ENCODE data around the gene SIM2. TPM values are rescaled to one million over a fixed set of nuclear protein-coding genes. Genes with fewer than 3 reads are reported as not detected.

SIM2 gene
- total and polyA plus RNA-seq, 2 of the 13 experiments (the other 11 are each of a cell fraction or from before 2014, with no cell fraction given) = 0.36 to 0.53 TPM

GRCh38 chr21:36661511-36662309 is 37.2 kb upstream of the SIM2 start (continued):
- TF ChIP-seq AHDC1 (CRISPR knock-in tag; IDR thresholded peaks at IDR 0.05; ENCODE audit: borderline replicate concordance) (peak; percentile 60; the same call in 1 of the 2 replicates), ZSCAN30 (CRISPR knock-in tag; IDR thresholded peaks at IDR 0.05) (no peak), ZNF160 (CRISPR knock-in tag; IDR thresholded peaks at IDR 0.05) (no peak), ZNF619 (CRISPR knock-in tag; IDR thresholded peaks at IDR 0.05) (no peak), MEF2D (CRISPR knock-in tag; IDR thresholded peaks at IDR 0.05) (no peak), MTF2 (CRISPR knock-in tag; IDR thresholded peaks at IDR 0.05; ENCODE audit: borderline replicate concordance) (no peak), PRMT3 (CRISPR knock-in tag; IDR thresholded peaks at IDR 0.05; ENCODE audit: borderline replicate concordance, low read depth) (no peak), ZNF12 (CRISPR knock-in tag; IDR thresholded peaks at IDR 0.05) (no peak), KAT7 (CRISPR knock-in tag; IDR thresholded peaks at IDR 0.05; ENCODE audit: borderline replicate concordance) (no peak), POLR2AphosphoS2 (IDR thresholded peaks at IDR 0.05; ENCODE audit: low read depth, low read length) (no peak), KLF15 (CRISPR knock-in tag; IDR thresholded peaks at IDR 0.05; ENCODE audit: borderline replicate concordance) (no peak), TEAD3 (CRISPR knock-in tag; optimal IDR thresholded peaks at IDR 0.05; ENCODE audit: borderline replicate concordance) (peak; percentile 83), ZNF562 (CRISPR knock-in tag; IDR thresholded peaks at IDR 0.05; ENCODE audit: borderline replicate concordance) (no peak)
- TF ChIP-seq, protein P1, sequence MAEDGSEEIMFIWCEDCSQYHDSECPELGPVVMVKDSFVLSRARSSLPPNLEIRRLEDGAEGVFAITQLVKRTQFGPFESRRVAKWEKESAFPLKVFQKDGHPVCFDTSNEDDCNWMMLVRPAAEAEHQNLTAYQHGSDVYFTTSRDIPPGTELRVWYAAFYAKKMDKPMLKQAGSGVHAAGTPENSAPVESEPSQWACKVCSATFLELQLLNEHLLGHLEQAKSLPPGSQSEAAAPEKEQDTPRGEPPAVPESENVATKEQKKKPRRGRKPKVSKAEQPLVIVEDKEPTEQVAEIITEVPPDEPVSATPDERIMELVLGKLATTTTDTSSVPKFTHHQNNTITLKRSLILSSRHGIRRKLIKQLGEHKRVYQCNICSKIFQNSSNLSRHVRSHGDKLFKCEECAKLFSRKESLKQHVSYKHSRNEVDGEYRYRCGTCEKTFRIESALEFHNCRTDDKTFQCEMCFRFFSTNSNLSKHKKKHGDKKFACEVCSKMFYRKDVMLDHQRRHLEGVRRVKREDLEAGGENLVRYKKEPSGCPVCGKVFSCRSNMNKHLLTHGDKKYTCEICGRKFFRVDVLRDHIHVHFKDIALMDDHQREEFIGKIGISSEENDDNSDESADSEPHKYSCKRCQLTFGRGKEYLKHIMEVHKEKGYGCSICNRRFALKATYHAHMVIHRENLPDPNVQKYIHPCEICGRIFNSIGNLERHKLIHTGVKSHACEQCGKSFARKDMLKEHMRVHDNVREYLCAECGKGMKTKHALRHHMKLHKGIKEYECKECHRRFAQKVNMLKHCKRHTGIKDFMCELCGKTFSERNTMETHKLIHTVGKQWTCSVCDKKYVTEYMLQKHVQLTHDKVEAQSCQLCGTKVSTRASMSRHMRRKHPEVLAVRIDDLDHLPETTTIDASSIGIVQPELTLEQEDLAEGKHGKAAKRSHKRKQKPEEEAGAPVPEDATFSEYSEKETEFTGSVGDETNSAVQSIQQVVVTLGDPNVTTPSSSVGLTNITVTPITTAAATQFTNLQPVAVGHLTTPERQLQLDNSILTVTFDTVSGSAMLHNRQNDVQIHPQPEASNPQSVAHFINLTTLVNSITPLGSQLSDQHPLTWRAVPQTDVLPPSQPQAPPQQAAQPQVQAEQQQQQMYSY (CRISPR knock-in tag; IDR thresholded peaks at IDR 0.05) = no peak
- TF ChIP-seq, protein P2, sequence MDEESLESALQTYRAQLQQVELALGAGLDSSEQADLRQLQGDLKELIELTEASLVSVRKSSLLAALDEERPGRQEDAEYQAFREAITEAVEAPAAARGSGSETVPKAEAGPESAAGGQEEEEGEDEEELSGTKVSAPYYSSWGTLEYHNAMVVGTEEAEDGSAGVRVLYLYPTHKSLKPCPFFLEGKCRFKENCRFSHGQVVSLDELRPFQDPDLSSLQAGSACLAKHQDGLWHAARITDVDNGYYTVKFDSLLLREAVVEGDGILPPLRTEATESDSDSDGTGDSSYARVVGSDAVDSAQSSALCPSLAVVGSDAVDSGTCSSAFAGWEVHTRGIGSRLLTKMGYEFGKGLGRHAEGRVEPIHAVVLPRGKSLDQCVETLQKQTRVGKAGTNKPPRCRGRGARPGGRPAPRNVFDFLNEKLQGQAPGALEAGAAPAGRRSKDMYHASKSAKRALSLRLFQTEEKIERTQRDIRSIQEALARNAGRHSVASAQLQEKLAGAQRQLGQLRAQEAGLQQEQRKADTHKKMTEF (CRISPR knock-in tag; IDR thresholded peaks at IDR 0.05) = no peak; the same call in 1 of the 2 replicates

Measured in HepG2 (cell line).